ENCODE data around the gene GADD45B.
"Not testable (repeated sequence)": the region's sequence is repeated elsewhere in the genome, so short reads cannot be mapped to it uniquely, and the experiment has no call there.

GADD45B gene

DNA sequence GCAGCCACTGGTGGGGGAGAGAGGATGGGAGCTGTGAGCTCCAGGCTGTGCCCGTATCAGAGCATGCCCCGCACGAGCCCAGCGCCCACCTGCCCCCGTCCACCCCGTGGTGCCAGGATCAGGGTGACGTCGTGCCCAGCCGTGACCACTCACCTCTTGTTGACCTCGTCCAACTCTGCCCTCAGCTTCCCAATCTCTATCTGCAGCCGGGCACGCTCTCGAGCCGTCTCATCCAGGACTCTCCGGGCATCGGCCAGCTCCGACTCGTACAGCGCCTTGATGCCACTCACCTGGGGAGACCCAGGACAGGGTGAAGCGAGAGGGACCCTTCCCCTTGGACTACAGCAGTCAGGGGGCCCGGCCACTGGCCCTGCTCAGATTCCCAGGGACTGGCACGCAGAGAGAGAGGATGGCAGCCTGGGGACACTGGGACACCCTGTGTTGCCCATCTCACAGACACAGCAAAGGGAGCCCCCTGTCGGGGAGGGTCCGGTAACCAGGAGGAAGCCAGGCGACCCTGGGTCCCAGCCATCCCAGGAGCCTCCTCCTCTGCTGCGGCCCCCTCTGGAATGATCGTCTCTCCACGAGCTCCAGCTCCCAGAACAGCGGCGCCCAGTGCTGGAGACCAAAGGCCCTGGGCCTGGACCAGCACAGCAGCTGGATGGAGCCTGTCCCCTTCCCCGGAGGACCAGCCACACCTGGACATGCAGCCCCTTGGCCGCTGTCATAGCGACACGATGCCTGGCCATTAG lies 31.5 kb upstream of the GADD45B start:
- no peak for DNase-seq

DNA sequence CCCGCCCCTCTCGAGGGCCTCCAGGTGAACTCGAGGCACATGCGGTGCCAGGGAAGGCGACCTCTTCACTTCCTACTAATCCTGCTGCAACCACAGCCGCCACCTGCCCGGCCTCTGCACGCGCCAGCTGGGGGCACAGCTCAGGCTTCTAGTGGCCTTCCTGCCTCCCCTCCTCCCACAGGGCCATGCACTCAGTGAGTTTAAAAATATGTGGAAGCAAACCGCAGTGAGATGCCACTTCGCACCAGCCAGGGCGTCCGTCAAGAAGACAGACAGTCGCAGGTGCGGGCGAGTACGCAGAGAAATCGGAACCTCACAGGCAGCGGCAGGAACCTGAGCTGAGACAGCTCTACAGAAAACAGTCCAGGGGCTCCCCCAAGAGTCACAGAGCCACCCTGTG lies 29.5 kb upstream of the GADD45B start:
- no peak for DNase-seq

DNA sequence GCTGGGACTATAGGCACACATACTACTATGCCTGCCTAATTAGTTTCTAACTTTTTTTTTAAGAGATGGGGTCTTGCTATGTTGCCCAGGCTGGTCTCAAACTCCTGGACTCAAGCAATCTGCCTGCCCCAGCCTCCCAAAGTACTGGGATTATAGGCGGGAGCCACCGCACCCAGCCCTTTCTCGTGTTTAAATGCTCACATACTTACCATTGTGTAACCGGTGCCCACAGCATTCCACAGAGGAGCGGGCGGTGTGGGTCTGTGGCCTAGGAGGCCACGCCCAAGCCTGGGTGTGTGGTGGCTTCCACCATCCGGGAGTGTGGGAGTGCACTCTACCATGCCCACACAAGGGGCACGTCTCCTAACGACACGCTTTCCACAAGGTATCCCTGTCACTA lies 26.9 kb upstream of the GADD45B start:
- no peak for DNase-seq

DNA sequence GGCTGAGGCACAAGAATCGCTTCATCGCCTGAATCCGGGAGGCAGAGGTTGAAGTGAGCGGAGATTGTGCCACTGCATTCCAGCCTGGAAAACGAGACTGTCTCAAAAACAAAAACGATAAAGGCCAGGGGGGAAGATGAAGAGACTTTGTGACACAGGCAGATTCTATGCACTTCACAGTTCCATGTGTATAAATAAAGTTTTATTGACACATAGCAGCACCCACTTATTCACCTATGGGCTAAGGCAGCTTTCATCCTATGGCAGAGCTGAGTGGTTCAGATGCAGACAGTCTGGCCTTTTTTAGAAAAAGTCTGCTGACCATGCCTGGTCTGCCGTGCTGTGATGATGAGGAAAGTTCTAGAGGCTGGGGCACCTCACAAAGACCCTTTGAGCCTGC lies 24.8 kb upstream of the GADD45B start:
- DNase-seq = no peak

DNA sequence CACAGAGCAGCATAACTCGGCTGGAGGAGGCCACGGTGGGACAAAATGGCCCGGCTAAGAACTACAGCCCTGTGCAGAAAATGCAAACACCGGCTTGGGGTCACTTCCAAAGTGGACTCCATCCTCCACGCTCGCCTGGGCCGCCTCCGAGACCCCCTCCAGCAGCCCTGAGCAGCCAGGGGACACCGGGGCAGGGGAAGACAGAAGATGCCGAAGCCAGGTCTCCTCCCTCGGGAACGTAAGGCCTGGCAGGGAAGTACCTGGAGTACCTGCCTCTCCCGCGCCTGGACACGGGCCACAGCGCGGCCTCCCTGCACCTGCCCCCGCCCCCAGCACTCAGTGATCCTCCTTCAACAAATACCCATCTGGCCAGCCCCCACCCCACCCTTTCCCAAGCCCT lies 24.2 kb upstream of the GADD45B start:
- no peak for DNase-seq

DNA sequence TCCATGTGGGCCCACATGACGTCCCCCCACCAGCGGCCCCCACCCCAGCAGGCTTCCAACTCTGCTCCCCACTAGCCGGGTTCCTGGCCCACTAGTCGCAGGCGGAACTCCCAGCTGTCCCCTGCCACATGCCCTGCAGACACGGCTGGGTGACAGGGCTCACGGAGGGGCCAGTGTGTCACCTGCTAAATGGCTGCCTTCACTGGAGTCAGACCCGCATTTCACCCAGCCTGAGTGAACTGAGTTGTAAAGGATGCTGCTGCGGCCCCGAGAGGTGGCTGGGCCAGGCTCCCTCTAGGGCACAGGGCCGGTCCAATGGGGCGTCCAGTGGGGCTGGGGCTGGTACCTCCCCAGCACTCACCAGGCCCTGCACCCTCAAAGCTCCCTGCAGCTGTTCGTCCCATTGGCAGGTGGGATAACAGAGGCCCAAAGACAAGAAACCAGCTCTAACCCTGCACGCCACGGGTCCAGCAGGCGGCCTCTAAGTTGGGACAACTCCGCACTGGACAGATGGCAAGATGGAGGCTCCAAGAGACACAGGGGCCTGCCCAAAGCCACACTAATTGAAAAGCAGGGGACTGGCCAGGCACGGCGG lies 22.4 kb upstream of the GADD45B start:
- DNase-seq = no peak

DNA sequence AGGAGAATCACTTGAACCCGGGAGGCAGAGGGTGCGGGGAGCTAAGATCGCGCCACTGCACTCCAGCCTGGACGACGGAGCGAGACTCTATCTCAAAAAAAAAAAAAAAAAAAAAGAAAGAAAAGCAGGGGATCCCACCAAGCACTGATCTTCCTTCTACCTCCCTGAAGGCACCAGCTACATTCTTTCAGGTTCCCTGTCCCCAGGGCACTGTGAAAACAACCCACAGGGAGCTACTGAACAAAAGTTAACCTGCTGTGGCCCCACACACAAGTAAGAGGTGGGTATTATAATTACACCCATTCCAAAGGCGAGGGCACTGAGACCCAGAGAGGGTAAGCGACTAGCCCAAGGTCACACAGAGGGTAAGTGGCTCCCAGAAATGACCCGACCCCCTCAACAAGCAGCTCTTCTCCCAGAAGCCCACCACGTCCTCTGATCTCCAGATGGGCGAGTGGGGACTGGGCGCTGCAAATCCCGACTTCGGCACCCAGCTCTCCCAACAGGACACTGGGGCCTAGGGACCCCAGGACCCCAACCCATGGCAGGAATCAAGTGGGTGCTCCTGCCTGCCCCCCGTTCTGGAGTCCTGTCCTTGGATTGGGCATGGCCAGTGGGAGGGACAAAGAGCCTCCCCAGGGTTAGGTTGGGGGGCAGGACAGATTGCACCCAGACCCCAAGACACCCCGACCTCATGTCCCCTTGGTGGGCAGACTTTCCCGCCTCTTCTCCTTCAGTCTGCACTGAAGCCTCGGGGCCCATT lies 21.5 kb upstream of the GADD45B start:
- no peak for DNase-seq

DNA sequence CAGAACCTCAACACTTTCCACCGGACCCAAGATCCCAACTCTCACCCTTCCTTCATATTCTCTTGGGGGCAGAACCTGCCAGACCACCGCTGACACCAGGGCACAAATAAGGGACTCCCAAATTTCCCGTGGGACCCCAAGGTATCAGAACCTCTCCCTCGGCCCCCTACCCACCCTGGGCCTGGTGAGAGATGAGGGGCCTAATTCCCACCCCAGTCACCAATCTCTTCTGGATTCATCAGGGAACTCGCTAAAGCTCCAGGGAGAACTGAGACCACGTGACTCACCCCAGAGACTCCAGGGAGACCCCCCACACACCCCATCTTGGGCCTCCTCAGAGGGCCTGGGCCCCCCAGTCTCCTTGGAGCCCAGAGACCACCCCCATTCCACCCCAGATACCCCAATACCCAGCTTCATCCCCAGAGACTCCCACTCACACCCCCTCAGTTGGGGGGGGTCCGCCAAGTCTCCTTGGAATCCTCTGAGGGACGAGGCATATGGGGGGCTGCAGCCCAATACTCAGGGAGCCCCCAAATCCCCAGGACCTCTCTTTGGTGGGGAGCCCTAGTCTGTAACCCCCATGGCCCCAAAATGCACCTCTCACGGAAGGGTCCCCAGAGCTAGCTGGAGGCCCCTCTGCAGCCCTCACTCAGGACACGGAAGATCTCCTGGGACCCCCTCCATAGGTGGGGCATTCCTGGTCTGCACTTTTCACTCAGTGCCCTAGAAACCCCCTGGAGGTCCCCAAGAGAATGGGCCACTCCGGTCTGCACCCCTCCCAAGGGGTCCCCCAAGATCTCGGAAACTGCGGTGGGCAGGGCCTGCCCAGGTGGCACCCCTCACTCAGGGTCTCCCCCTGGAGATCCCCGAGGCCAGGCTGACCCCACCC lies 20.7 kb upstream of the GADD45B start:
- DNase-seq = no peak

DNA sequence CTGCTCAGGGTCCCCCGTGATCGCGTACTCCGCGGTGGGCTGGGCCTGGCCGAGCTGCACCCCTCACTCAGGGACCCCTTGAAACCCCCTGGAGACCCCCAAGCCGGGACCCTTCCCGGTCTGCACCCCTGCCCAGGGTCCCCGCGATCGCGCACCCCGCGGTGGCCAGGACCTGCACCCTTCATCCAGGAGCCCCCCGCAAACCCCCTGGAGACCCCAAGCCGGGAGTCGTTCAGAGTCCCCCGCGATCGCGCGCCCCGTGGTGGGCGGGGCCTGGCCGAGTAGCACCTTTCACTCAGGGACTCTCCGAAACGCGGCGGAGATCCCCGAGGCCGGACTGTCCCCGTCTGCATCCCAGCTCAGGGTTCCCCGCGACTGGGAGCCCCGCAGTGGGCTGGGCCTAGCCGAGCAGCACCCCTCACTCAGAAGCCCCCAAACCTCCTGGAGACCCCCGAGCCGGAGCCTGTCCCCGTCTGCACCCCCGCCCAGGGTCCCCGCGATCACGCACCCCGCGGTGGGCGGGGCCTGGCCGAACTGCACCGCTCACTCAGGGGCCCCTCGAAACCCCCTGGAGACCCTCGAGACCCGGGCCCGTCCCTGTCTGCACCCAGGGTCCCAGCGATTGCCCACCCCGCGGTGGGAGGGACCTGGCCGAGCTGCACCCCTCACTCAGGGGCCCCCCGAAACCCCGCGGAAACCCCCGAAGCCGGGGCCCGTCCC lies 19.9 kb upstream of the GADD45B start:
- DNase-seq = peak; percentile 42 to 44

DNA sequence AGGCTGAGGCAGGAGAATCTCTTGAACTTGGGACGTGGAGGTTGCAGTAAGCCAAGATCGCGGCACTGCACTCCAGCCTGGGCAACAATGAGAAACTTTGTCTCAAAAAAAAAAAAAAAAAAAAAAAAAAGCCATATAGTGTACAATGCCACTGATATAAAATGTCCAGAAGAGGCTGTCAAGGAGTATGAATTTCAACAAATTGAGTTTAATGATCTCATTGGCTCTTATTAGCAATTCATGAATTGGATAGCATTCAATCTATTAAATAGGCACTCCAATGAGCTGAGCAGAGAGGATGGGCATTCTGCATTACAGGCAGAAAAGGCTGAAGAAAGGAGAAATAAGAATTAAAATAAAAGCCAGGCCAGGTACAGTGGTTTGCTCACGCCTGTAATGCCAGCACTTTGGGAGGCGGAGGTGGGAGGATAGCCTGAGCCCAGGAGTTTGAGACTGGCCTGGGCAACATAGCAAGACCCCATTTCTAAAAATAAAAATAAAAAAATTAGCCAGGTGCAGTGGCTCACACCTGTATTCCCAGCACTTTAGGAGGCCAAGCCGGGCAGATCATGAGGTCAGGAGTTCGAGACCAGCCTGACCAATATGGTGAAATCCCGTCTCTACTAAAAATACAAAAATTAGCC lies 18.4 kb upstream of the GADD45B start:
- DNase-seq = no peak

DNA sequence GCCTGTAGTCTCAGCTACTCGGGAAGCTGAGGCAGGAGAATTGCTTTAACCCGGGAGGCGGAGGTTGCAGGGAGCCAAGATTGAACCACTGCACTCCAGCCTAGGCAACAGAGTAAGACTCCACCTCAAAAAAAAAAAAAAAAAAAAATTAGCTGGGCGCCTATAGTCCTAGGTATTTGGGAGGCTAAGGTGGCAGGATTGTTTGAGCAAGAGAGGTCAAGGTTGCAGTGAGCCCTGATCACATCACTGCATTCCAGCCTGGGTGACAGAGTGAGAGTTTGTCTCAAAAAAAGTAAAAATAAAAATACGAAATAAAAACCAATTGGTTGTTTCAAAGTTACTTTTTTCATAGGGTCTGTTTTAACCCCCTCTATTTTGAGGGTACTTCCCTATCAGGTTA lies 17.9 kb upstream of the GADD45B start:
- no peak for DNase-seq

DNA sequence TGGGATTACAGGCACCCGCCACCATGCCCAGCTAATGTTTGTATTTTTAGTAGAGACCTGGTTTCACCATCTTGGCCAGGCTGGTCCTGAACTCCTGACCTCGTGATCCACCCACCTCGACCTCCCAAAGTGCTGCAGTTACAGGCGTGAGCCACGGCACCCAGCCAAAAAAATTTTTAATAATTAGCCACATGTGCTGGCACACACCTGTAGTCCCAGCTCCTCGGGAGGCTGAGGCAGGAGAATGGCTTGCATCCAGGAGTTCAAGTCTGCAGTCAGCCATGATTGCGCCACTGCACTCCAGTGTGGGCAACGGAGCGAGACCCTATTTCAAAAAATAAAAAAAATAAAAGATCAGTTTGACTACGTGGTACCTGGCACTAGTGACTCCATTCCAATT lies 17.2 kb upstream of the GADD45B start:
- DNase-seq = not testable (repeated sequence)

DNA sequence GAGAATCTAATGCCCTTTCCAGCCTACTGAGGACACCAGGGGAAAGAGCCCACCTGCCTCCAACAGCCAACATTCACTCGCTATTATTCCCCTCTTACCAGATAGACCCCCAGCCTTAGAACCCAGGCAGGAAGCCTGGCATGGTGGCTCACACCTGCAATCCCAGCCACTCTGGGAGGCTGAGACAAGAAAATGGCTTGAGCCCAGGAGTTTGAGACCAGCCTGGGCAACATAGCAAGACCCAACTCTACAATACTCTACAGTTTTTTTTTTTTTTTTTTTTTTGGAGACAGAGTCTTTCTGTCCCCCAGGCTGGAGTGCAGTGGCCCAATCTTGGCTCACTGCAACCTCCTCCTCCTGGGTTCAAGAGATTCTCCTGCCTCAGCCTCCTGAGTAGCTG lies 15.7 kb upstream of the GADD45B start:
- DNase-seq = no peak

DNA sequence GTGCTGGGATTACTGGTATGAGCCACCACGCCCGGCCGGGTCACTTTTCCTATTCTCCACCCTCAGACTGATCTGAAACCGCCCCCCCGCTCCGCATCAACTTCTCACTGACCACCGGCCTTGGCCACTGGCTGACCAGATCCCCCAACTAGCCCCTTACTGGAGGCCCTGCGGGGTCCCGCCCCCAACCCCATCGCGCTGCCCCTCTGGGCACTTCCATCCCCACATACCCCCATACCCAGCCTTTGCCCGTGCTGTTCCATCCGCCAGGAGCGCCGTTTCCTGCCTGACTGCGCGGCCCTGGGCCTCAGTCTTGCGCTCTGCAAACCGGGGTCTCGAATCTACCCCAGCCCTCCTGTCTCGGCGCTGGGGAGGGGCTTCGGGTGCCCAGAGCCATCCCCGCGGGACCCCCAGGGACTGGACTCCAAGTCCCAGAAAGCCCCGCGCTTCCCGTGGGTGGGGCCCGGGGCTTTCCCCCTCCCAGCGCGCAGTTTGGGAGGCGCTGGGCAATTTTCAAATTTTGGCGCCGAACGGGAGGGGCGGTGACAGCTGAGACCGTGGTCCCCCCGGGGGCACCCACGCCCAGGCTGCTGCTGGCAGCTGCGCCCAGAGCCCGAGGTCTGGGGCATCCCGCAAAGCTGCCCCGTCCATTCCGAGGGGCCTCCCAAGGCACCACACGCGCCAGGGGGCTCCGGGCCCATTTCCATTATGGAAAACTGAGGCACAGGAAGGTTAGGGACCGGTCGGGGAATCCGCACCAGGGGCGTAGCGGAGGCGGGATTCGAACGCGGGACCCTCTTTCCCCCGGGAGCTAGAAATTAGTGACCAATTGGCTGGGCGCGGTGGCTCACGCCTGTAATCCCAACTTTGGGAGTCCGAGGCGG lies 13.9 kb upstream of the GADD45B start:
- DNase-seq = peak; percentile 60 to 67

DNA sequence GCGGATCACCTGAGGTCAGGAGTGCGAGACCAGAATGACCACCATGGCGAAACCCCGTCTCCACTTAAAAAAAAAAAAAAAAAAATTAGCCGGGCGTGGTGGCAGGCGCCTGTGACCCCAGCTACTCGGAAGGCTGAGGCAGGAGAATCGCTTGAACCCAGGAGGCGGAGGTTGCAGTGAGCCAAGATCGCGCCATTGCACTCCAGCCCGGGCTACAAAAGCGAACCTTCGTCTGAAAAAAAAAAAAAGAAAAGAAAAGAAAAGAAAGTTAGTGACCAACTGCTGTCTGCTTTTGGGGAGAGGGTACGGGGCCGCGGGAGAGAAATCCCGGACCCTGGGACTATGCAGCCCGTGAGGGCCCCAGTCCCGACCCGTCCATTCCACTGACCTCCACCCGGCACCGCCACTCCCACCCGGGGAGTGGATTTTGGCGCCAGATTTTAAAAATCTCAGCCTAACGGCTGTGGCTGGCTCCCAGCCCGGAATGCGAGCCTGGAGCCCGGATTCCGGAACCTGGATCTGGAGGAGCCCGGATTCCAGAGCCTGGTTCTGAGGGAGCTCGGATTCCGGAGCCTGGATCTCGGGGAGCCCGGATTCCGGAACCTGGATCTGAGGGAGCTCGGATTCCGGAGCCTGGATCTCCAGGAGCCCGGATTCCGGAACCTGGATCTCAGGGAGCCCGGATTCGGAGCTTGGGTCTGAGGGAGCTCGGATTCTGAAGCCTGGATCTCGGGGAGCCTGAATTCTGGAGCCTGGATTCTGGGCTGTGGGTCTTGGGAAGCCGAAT lies 13.1 kb upstream of the GADD45B start:
- DNase-seq = no peak

DNA sequence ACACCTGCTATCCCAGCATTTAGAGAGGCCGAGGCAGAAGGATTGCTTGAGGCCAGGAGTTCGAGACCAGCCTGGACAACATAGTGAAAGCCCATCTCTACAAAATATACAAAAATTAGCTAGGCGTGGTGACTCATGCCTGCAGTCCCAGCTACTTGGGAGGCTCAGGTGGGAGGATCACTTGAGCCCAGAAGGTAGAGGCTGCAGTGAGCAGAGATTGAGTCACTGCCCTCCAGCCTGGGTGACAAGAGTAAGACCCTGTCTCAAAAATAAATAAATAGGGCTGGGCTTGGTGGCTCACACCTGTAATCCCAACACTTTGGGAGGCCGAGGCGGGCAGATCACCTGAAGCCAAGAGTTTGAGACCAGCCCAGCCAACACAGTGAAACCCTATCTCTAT lies 12.2 kb upstream of the GADD45B start:
- DNase-seq = not testable (repeated sequence)

DNA sequence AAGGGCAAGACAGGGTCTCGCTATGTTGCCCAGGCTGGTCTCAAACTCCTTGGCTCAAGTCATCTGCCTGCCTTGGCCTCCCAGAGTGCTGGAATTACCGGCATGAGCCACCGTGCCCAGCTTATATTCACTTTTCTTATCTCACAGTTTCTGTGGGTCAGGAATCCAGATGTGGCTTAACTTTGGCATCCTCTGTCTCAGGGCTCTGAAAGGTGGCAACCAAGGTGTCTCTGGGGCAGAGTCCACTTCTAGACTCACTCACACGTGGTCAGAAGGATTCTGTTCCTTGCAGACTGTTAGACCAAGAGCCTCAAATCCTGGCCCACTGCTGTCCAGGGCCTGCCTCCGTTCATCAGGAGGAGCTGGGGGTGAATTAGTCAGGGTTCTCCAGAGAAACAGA lies 11.5 kb upstream of the GADD45B start:
- no peak for DNase-seq

DNA sequence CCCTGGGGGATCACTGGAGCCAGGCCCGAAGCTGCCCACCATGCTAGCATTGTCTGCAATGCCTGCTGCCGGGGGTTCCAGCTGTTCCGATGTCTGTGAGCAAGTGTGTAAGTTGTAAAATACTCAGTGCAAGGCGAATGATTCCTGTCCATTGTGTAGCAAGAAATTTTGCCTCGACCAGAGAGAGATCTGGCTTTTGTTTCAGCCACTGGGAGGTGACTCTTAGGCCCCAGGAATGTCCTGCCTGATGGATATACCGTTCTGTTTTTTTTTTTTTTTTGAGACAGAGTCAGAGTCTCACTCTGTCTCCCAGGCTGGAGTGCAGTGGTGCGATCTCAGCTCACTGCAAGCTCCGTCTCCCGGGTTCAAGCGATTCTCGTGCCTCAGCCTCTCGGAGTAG lies 7.3 kb upstream of the GADD45B start:
- no peak for DNase-seq

DNA sequence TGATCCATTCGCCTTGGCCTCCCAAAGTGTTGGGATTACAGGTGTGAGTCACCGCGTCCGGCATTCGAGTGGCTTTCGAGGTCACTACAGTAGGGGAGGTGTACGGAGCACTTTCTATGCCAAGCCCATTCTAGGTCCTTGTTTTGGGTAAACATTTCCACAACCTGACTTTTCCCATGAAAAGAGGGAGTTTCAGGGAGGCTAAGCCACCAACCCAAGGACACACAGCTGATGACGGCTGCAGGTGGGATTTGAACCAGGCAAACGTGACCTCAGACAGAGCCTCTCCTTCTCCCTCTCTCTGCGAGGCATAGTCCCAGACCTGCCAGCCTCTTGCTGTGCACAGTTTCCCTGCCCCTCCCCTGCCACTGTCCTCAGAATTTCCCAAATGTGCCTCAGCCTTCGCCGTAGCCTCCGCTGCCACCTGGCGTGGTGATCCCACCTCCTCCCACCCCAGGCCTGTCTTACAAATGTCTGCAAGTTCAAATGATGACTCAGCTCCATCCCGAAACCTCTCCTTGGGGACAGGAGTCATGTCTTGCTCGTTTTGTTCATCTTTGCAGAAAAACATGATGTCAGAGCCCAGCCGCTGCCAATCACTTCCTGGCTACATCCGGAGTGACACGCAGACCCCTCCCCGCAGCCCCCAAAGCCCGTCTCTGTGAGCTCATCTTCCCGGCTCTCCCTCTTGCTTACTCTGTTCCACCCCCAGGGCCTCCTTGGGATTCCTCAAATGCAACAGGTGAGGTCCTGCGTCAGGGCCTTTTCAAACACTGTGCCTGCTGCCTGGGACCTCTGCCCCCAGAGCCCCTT lies 6.6 kb upstream of the GADD45B start:
- DNase-seq = no peak

Measured in activated CD4-positive, alpha-beta T cell treated with anti-CD3 and anti-CD28 coated beads for 4 hours (primary cell).